ENCODE data around the gene RPL23. TPM values are rescaled to one million over a fixed set of nuclear protein-coding genes. Genes with fewer than 3 reads are reported as not detected.
A peak's percentile ranks its signal among the peaks of the same experiment; 100 is the strongest.

Gene RPL23
- total RNA-seq, 1 donor from 2014 or later = 3,404 TPM

GRCh38 chr17:38885044-38885727 is 31.7 kb upstream of the RPL23 start:
- TF ChIP-seq CTCF (IDR thresholded peaks at IDR 0.05) (no peak), EZH2 (IDR thresholded peaks at IDR 0.05) (no peak), EZH2phosphoT487 (IDR thresholded peaks at IDR 0.05) (no peak)
- Mint-ChIP-seq H3K4me3 (peak overlapping the region; percentile 57), H3K4me1 (peaks cover 73% of the 10 kb centered on the region), H3K36me3 (peaks cover 7% of the 10 kb centered on the region), H3K27ac (peak overlapping the region; percentile 88), H3K9me3 (no peaks in the 10 kb centered on the region), H3K27me3 (ENCODE audit: insufficient read depth, low read depth) (peaks cover 2% of the 10 kb centered on the region)
- no peak overlapping the region for H3K9ac ChIP-seq
- peaks cover 48% of the 10 kb centered on the region for H3F3A ChIP-seq (ENCODE audit: low read depth)
- H3K79me2 ChIP-seq (ENCODE audit: low read depth) = peaks cover 50% of the 10 kb centered on the region
- H3K27me3 ChIP-seq = no peaks in the 10 kb centered on the region
- peak; percentile 5 for DNase-seq (ENCODE audit: low spot score)
- H3K27ac ChIP-seq = no peak overlapping the region
- no peak overlapping the region for H2AFZ ChIP-seq (replicated peaks)
- H4K20me1 ChIP-seq (ENCODE audit: low read depth) = peaks cover 62% of the 10 kb centered on the region
- peak overlapping the region; percentile 16 for H3K4me3 ChIP-seq
- H3K4me1 ChIP-seq = peaks cover 60% of the 10 kb centered on the region
- peak overlapping the region; percentile 70 for H3K4me2 ChIP-seq
- no peaks in the 10 kb centered on the region for H3K36me3 ChIP-seq
- H3K9me3 ChIP-seq (ENCODE audit: low read depth) = no peaks in the 10 kb centered on the region

- peaks cover 49% of the 10 kb centered on the region for H3K79me2 ChIP-seq (ENCODE audit: low read depth)
- H3K27ac Mint-ChIP-seq = peak overlapping the region; percentile 97
- H3K27me3 ChIP-seq = no peaks in the 10 kb centered on the region
- H4K20me1 ChIP-seq (ENCODE audit: low read depth) = peaks cover 56% of the 10 kb centered on the region
- H3K9ac ChIP-seq = no peak overlapping the region
- H3K4me3 ChIP-seq = peak overlapping the region; percentile 36
- peaks cover 82% of the 10 kb centered on the region for H3K4me1 Mint-ChIP-seq
- peaks cover 55% of the 10 kb centered on the region for H3F3A ChIP-seq (ENCODE audit: low read depth)
- no peaks in the 10 kb centered on the region for H3K36me3 ChIP-seq
- peak overlapping the region; percentile 75 for H3K4me2 ChIP-seq
- peak overlapping the region; percentile 84 for H3K27ac ChIP-seq
- TF ChIP-seq EZH2 (IDR thresholded peaks at IDR 0.05) = no peak
- TF ChIP-seq CTCF (IDR thresholded peaks at IDR 0.05) = peak; percentile 13
- H3K4me1 ChIP-seq = peaks cover 74% of the 10 kb centered on the region
- H2AFZ ChIP-seq (replicated peaks) = no peak overlapping the region
- H3K36me3 Mint-ChIP-seq = peaks cover 10% of the 10 kb centered on the region
- H3K9me3 ChIP-seq (ENCODE audit: low read depth) = no peaks in the 10 kb centered on the region
- peak; percentile 77 for DNase-seq (ENCODE audit: low spot score)
- H3K9me3 Mint-ChIP-seq = no peaks in the 10 kb centered on the region
- H3K27me3 Mint-ChIP-seq (ENCODE audit: insufficient read depth, low read depth) = peaks cover 2% of the 10 kb centered on the region
- H3K4me3 Mint-ChIP-seq = peak overlapping the region; percentile 75
Measured at GRCh38 chr17:38883592-38884526, 30.3 kb upstream of the RPL23 start.

GRCh38 chr17:38882870-38883269 is 29.3 kb upstream of the RPL23 start:
- no peak overlapping the region for H3K9ac ChIP-seq
- H3K27me3 ChIP-seq = no peaks in the 10 kb centered on the region
- Mint-ChIP-seq H3K4me3 (peak overlapping the region; percentile 21), H3K36me3 (peaks cover 17% of the 10 kb centered on the region), H3K27me3 (ENCODE audit: insufficient read depth, low read depth) (peaks cover 6% of the 10 kb centered on the region), H3K27ac (peak overlapping the region; percentile 86), H3K9me3 (no peaks in the 10 kb centered on the region), H3K4me1 (peaks cover 89% of the 10 kb centered on the region)
- H3K36me3 ChIP-seq = no peaks in the 10 kb centered on the region
- H3K4me1 ChIP-seq = peaks cover 83% of the 10 kb centered on the region
- no peak overlapping the region for H3K4me2 ChIP-seq
- H2AFZ ChIP-seq (replicated peaks) = no peak overlapping the region
- H3K4me3 ChIP-seq = no peak overlapping the region
- H3F3A ChIP-seq (ENCODE audit: low read depth) = peaks cover 65% of the 10 kb centered on the region
- H4K20me1 ChIP-seq (ENCODE audit: low read depth) = peaks cover 55% of the 10 kb centered on the region
- TF ChIP-seq CTCF (IDR thresholded peaks at IDR 0.05) (no peak), EZH2 (IDR thresholded peaks at IDR 0.05) (no peak), EZH2phosphoT487 (IDR thresholded peaks at IDR 0.05) (no peak)
- H3K79me2 ChIP-seq (ENCODE audit: low read depth) = peaks cover 55% of the 10 kb centered on the region
- no peak overlapping the region for H3K27ac ChIP-seq
- H3K9me3 ChIP-seq (ENCODE audit: low read depth) = no peaks in the 10 kb centered on the region
- no peak for DNase-seq (ENCODE audit: low spot score)

Measured in neural progenitor cell (in vitro differentiated cells).